T-helper 9 cell (primary cell): ENCODE measurements around the gene COLEC11.
"Not testable (repeated sequence)": the region's sequence is repeated elsewhere in the genome, so short reads cannot be mapped to it uniquely, and the experiment has no call there.

ENCODE experiments used
- DNase-seq: peaks from one replicate; pipeline ENCODE4 v3.0.0-alpha.2; 2020
- total RNA-seq, 2 donors: gene quantifications; one replicate each; lab custom pipeline; 2026; lab: John Stamatoyannopoulos, UW

Gene COLEC11
- 0.14 to 0.24 reads per million in 2 donors for total RNA-seq

DNA sequence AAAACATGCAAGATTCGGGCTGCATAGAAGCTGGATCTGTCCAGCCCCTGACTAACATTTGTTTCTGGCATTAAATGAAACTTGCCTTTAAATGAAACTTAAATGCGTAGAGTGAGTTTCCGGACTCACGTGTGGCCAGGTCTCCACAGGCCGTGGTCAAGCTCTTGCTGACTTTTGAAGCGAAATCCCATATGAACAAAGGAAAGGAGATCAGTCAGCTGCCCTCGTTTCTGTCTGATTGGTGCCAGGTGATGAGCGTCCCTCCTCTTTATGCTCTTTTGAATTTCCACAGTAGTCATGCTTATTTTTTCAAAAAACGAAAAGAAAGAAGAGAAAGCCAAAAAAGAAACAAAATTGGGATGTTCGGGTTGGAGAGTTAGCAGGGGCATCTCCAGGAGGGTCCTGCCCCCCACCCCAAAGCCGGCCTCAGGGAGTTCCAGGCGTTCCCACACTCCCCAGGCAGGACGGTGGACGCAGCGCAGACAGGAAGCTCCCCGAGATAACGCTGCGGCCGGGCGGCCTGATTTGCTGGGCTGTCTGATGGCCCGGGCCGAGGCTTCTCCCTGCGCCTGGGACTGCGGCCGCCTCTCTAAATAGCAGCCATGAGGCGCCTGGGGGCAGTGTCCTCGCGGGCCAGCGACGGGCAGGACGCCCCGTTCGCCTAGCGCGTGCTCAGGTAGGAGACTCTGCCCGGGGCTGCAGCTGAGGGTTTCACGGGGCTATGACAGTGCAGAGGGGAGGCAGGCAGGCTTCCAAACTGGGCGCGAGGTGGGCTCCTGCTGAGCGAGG is at the start of gene COLEC11:
COLEC11 (plus strand) TSS at position 620 of the 789 bp plus-strand sequence. CDS start 9,229 bp downstream, outside the sequence.
- DNase-seq, result no peak

DNA sequence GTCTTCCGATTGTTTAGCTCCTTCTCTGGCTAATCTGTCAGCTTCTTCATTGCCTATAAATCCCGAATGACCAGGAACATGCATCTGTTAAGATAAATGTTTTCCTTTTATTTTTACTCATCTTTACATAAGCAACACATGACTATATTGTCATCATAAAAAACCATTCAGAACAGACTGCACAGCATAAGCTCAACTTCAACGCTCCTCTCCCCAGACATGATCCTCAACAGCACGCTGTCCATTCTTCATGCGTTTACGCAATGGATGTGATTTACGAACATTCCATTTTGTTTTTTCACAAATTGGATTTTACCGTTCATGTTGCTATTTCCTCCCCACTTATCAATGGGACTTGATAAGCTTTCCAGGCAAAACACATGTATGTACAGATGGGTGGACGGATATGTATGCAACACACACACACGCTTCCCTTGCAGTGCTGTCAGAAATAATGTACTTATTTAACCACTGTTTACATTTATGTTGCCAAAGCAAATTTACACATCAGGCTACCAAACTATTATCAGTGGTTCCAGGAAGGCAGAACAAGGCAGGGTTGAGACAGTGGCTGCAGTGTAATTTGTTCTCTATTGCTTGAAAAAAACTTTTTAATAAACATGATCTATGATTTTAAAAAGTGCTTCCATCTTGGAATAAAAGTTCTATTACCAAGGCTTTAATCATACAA is 49.0 kb upstream of the COLEC11 start:
- DNase-seq, result no peak

DNA sequence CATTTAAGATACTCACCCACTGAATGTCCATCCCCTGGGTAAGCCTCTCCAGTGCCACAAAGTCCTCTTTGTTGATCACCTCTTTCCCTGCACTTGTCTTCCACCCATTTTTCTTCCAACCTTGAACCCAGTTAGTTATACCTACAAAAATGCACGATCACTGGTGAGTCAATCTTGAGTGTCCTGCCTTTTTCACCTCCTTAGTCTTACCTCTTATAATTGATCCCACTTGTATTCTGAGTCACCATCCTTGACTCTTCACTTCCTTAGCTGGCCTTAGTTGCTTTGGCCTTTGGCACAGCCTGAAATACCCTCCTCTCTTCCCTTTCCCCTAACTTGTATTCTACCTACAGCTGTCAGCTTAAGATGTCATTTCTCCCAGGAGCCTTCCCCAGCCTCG is 47.0 kb upstream of the COLEC11 start:
- DNase-seq, result no peak

DNA sequence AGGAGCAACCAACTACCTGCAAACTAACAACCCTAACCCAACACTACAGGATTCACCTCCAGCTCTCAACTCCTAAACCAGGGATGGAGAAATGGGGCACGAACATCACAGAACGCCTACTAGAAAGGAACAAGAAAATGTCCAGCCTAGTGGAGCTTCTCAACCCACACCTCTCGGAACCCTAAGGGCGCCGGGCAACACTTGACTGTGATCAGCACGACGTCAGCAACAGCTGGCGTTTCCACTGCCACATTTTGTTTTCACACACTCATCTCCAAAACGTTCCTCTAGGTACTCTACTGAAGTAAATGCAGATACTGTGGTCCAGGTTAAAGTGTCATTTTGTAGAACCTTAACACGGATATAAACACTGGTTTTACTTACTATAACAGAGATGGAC is 41.0 kb upstream of the COLEC11 start:
- DNase-seq, result no peak

DNA sequence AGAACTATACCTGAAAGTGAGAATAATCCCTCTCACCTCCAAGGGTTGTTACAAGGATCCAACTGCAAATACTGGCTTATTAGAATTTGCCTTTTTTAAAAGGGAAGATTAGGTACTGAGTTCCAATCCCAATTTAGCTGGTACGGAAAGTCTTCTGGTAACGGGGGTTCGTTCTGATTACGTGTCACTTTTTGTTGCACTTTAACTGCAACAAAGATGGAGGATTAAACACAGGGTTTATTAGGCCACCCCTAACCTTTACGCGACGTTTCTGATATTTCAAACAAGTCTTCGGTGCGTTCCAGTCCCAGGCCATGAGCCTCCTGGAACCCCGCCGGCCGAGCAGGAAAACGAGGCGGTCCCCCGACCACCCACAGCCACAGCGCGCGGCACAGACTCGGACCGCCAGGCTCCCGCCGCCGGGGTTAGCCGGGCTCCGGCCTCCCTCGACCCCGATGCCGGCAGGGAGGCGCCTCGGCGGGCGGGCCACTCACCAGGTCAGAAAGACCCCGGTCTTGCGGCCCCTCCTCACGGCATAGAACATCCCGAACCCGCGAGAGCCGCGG is 37.2 kb upstream of the COLEC11 start:
- no peak for DNase-seq

DNA sequence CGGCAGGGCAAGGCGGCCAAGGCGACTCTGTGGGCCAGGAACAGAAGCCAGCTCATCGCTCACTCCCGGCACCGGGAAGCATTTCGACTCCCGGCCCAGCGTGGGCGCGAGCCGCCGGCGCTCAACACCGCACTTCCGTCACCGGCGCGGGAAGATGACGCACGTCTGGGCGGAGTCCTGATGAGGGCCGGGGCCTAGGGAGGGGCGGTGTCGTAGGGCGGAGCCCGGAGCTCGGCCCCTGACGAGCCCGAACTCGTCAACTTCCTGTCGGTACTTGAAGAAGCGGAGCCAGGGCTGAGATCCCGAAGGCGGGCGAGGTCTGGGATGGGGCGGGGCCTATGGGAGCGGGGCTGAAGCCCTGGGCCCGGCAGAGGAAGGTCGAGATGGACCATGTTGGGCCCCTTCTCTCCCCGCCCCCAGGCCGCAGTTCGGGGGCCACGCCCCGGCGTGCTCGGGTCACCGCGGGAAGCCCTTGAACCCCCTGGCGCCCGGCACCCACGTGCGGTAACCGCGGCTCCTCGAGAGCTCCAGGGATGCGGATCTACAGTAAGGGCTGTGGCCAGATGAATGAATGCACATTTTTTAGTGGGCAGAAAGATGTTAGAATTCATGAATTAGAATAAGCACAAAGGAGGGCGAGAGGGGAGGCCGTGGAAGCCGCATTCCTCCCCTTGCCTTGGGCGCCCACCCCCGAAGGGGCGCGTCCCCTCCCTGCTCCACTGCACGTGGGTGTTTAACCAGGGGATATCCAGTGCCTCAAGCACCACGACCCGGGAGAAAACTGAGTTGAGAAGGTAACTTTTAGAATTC is 36.5 kb upstream of the COLEC11 start, which contains the start of gene RNASEH1:
RNASEH1 (minus strand) TSS at position 129 of the 810 bp plus-strand sequence; CDS start at position 56, 73 bp downstream.
- peak; percentile 100 for DNase-seq

DNA sequence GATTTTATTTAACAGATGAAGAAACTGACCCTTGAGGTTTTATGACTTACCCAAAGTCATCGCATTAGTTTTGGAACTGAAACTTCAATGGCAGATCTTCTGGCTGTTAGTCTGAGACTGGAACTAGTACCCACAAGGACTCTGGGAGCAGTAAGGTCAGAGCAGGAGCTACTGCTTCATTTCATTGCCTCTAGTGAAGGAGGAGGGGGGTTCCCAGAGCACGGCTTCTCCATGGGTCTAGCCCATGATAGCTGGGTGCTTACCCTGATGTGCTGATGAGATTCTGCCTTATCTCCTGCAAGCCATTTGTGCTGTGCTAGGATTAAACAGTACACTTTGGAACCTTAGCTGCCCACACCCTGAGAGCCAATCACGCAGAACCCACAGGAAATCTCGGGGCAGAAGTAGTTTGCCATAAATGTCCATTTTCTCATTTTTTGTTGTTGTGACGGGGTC is 31.4 kb upstream of the COLEC11 start:
- DNase-seq, result no peak

DNA sequence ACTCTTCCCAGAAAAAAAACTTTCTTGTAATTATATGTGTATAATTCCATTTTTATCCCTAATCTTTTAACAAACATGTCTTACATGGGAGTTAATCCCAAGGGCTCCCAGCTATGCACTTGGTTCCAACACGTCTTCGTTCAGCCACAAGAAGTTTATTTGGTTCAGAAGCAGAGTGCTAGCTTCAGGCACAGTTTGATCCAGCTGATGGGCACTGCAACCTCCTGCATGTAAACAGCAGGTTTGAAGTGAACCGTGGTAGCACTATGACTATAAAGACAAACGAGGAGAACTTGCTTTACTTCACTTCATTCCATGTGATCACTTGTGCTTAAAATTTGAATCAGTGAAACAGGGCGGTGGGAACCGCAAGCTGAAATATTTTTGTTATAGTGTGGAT is 29.8 kb upstream of the COLEC11 start:
- no peak for DNase-seq

DNA sequence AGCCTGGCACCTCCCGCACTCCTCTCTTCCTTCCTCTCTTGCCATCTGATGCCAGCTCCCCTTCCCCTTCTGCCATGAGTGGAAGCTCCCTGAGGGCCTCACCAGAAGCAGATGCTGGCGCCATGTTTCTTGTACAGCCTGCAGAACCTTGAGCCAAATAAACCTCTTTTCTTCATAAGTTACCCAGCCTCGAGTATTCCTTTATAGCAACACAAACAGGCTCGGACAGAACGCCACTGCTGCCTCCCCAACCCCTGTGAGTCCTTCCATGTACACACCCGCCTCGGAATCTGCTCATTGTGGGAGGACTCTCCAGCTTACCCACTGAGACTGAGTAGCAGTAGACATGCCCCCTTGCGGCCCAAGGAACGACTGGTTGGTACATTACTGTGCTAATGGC is 28.1 kb upstream of the COLEC11 start:
- no peak for DNase-seq

DNA sequence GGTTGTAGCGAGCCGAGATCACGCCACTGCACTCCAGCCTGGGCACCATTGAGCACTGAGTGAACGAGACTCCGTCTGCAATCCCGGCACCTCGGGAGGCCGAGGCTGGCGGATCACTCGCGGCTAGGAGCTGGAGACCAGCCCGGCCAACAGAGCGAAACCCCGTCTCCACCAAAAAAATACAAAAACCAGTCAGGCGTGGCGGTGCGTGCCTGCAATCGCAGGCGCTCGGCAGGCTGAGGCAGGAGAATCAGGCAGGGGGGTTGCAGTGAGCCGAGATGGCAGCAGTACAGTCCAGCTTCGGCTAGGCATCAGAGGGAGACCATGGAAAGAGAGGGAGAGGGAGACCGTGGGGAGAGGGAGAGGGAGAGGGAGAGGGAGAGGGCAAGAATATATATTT is 25.3 kb upstream of the COLEC11 start:
- DNase-seq, result not testable (repeated sequence)

DNA sequence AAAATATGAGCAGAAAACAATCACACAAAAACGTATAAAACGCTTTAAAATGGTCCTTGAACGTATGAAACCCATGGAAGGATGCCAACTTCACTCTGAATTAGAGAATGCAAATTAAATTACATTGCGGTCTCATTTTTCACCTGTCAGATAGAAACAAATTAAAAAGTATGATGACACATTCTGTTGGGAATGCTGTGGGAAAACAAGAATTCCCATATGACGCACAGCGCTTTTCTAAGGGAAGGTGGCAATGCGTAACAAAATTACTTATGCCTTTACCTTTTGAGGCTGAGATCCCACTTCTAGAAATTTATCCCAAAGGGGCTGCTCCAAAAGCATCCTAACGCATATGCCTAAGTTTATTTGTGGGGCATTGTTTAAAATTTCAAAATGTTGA is 23.6 kb upstream of the COLEC11 start:
- DNase-seq, result no peak

DNA sequence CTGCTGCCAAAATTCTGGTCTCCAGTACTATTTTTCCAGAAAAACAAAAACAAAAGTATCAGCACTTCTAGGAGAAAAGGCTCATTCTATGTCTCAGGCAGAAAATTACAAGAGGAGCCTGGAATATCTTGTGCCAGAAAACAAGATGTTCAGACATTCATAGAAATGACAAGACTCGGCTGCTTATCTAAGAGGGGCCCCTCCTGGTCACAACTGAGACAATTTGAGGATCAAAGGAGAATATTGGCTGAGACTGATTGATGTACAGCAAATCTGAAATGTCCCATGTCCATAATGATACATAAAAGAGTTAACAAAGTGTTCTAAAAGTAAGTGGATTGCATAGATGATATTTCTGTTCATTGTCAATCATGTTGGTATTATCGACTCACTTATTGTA is 22.3 kb upstream of the COLEC11 start:
- no peak for DNase-seq

DNA sequence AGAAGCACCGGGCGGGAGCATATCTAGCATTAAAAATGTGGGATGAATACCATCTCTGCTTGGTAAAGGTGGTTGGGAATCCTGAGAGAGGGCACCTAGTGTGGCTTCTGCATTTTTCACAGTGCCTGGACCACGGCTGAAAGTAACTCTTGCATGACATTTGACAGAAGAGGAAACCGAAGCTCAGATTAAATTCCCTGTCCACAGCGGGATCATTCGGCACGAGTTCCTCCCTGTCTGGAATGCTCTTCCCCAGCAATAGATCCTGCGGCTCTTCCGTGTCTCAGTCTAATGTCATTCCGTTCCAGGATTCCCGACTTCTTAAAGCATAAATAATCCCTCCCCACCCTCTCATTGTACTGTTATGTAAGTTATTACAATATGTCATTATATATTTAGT is 20.8 kb upstream of the COLEC11 start:
- no peak for DNase-seq

DNA sequence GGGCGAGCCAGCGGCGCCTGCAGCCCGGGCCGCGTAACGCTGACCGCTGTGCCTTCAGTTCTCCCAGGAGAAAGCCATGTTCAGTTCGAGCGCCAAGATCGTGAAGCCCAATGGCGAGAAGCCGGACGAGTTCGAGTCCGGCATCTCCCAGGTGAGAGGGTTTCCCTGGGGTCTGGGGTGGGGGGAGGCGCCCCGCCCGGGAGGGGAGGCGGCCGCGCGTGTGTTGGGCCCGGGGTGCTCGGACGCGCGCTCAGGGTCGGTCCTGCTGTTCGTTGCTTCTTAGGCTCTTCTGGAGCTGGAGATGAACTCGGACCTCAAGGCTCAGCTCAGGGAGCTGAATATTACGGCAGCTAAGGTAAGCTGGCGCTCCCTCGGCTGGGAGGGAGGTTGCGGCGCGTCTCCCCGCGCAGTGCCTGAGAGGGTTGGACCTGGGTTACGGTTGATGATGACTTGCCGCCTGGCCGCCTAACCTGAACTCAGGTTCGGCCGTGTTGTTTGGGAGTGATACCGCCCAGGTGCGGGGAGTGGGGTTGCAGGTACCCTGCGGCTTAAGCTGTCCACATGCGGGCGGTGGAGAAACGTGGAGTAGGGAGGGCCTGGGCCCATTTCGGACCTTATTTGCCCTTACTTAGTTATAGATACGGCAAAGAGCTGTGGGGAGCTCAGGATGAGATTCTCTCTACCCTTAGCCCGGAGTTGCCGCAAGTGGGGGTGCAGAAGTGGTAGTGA is 19.2 kb upstream of the COLEC11 start:
- peak; percentile 18 for DNase-seq

DNA sequence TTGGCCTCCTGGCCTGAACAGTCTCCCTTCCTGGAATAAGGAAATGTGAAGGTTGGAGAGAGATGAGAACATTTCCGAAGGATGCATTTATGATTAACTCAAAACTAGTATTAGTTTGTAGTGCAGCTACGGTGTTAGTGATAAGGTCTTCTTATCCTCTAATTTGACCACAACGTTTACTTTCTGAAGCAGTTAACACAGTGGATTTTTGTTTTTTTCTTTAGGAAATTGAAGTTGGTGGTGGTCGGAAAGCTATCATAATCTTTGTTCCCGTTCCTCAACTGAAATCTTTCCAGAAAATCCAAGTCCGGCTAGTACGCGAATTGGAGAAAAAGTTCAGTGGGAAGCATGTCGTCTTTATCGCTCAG is 18.7 kb upstream of the COLEC11 start:
- DNase-seq, result not testable (repeated sequence)

DNA sequence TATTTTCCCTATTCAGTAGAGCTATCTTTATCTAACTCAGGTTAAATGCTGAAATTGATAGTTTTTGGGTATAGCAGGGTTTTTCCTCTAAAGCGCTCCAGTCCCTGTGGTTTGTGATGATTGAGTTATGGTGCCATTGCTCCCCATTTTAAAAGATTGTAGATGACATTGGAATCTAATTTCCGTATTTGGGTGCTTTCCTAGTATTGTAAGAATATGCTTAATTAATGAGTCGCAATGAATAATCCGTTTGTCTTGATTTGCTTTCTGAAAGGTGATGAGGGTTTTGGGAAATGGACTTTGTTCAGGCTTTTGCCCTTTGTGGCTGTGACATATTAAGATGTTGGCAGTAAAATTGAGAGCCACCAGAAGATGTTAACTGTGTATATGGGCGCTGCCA is 15.9 kb upstream of the COLEC11 start:
- no peak for DNase-seq

DNA sequence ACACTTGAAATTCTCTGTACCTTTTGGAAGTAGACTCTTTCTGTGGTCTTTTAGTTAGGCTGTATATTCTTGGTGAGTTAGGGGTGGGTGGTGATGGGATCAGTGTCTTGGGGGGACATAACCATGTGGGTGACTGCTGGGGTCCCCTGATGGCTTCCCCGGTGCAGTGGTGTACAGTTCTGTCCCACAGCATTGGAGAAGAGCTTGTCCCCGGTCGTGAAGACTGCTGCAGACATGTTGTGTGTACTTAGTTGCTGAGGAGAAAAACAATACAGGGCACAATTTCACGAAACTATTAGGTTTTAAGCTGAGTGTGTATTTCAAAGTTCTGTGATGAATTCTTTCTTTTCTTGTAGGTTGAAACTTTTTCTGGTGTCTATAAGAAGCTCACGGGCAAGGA is 14.5 kb upstream of the COLEC11 start:
- DNase-seq, result no peak

DNA sequence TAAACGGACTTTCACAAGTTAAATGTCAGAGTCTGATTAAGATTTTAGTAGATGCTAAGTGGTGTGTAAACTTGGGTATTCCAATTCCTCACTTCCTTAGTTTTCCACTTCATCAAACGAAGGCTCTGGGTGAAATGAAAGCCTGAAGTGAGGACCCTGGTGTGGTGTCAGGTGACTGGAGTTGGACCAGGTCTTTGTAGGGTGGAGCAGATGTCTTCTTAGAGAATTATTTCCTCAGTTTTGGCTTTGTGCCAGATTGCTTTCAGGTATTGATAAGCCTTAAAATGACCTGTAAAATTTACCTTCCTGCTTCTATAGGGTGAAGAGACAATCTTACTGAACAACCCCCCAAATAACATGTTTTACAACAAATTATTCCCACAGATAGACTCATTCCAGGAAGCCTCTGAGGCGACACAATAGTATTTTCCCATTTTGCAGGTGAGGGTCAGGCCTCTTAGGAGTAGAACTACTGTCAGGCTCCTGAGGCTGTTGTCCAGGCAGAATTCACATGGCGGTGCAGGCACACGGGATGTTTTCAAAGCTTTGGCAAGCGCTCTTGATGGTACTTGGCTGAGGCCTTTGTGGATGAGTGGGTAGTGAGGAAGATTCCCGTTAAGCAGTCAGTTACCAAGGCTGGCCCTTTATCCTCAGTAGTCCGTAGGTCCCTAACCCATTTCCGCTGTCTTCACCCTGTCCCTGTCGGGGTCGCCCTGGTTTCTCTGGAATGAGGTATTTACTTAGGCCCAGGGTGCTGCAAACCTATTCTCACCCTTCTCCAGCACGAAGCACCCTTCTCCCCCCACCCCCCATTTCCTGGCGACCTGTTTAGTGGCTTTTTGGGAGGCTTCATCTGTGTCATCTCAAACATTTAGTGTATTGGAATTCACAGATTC is 13.3 kb upstream of the COLEC11 start:
- DNase-seq, result no peak

DNA sequence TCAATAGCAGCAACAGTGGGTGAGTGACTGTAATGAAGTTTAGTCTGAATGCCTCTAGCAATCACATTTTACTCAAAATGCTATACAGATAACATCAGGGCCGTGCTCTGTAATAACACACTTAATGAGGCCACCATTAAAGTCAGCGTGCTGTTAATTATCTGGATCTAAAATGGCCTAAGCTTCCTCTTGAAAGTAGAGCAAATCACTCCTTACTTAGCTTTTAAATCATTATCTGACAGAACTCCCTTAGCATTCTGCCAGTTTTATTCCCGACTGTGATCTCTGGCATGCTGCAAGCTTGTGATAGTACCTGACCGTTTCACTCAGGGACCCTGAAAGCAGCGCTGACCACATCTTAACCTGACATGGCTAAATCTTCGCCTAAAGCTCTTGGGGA is 10.8 kb upstream of the COLEC11 start:
- no peak for DNase-seq

DNA sequence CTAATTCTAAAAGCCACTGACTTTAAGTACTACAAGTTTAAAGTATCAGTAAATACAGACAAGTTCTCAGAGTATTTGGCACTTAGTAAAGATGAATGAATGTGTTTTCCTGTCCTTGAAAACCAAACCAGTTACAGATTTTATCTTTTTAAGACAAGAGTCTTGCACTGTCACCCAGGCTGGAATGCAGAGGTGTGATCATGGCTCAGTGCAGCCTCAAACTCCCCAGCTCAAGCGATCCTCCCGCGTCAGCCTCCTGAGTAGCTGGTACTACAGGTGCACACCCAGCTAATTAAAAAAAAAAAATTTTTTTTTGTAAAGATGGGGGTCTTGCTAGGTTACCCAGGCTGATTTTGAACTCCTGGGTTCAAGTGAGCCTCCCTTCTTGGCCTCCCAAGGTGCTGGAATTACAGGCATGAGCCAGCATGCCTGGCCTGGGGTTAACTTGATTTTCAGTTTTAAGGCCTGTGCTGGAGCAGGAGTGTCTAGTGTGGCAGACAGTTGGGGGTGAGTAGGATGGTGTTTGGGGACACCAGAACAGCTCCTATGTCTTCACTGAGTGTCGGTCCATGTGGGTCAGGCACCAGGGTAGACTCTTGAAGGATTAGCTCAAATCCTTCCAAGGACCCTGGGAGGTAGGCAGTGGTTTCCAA is 10.2 kb upstream of the COLEC11 start:
- no peak for DNase-seq
